SIG-M5 treated with dmso at 0.1 percent for 504 hours (cell line): ENCODE results near the gene TP53BP1.
"Not testable (repeated sequence)": the region's sequence is repeated elsewhere in the genome, so short reads cannot be mapped to it uniquely, and the experiment has no call there.

Experiments used
- DNase-seq: peaks from one replicate; lab custom pipeline; 2025; ENCODE audit not compliant: unreplicated experiment; lab: John Stamatoyannopoulos, UW

Gene TP53BP1, protein sequence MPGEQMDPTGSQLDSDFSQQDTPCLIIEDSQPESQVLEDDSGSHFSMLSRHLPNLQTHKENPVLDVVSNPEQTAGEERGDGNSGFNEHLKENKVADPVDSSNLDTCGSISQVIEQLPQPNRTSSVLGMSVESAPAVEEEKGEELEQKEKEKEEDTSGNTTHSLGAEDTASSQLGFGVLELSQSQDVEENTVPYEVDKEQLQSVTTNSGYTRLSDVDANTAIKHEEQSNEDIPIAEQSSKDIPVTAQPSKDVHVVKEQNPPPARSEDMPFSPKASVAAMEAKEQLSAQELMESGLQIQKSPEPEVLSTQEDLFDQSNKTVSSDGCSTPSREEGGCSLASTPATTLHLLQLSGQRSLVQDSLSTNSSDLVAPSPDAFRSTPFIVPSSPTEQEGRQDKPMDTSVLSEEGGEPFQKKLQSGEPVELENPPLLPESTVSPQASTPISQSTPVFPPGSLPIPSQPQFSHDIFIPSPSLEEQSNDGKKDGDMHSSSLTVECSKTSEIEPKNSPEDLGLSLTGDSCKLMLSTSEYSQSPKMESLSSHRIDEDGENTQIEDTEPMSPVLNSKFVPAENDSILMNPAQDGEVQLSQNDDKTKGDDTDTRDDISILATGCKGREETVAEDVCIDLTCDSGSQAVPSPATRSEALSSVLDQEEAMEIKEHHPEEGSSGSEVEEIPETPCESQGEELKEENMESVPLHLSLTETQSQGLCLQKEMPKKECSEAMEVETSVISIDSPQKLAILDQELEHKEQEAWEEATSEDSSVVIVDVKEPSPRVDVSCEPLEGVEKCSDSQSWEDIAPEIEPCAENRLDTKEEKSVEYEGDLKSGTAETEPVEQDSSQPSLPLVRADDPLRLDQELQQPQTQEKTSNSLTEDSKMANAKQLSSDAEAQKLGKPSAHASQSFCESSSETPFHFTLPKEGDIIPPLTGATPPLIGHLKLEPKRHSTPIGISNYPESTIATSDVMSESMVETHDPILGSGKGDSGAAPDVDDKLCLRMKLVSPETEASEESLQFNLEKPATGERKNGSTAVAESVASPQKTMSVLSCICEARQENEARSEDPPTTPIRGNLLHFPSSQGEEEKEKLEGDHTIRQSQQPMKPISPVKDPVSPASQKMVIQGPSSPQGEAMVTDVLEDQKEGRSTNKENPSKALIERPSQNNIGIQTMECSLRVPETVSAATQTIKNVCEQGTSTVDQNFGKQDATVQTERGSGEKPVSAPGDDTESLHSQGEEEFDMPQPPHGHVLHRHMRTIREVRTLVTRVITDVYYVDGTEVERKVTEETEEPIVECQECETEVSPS (N-terminal part only)

DNA sequence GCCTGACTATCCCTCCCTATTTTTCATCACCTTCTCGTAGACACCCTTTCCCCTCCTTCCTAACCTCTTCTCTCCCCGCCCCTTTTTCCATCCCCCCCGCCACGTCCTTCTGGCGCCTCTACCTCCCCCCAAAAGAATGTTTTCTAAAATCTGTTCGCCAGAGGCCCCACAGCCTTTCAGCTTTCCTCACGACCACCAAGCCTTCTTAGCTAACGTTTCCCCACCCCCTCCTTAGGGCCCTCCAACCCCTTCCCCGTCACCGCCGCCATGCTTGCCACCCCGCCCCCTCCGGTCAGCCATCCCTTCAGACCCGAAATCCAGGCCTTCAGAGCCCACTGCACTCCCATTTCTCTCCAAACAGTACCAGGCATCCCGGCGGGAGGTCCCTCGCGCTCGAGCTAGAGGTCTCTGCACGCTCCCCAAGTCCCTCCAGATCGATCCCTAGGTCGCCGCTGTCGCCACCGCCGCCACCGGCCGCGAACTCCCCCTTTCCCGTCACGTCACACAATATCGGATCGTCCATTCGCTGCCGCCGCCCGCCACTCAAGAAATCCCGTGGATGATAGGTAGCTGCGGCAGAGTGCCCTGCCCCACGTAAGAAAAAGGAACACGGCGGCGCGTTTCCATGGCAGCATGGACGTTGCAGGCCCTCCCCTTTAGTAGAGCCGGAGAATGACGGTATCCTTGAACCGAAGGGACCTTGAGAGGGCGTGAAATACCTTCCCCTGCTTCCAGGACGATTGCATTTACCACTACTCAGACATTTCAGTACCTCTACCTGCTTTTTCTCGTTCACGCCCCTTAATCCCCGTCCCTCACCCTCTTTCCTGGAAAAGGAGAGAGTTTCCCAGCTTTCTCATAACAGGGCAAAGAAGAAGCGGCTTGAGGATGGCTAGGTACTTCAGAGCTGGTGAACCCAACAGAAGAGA lies at the start of gene TP53BP1:
Gene TP53BP1 (minus strand): TSS at position 484 of the 929 bp plus-strand sequence. CDS start 113 bp downstream, at position 371.
- peak; percentile 94 for DNase-seq

DNA sequence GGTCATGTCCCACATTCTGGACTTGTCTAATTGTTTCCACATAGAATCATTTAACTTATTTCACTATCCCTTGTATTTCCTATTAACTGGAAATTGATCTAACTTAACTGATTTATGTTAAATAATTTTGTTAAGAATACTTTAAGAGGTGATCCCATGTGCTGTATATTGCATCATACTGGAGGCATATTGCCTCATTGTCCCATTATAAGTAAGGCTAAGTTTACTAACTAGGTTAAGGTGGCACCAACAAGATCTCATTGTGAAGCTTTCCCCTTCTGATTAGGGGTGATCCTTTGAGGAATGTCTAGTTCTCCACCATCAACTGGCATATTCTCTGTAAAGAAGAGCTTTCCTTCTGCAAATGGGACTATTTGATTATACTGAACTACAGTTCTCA lies 48.8 kb upstream of the TP53BP1 start:
- DNase-seq, result no peak

DNA sequence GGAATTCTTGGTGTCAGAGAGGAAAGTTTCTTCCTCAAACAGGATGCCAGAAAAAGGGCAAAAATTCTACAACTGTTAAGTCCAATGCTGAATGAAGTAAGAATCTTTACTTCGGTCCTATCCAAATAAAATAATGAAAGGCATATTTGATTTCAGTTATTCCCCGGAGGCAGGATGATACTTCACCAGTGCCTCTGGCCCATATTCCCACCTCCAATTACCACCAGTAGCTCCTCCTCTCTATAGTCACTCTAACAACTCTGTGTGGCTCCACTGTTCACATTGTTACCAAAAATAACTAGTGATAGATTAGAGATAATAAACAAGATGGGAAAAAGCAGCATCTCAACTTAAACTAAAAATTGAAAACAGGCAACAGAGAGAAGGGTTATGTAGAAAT lies 45.1 kb upstream of the TP53BP1 start:
- DNase-seq, result no peak

DNA sequence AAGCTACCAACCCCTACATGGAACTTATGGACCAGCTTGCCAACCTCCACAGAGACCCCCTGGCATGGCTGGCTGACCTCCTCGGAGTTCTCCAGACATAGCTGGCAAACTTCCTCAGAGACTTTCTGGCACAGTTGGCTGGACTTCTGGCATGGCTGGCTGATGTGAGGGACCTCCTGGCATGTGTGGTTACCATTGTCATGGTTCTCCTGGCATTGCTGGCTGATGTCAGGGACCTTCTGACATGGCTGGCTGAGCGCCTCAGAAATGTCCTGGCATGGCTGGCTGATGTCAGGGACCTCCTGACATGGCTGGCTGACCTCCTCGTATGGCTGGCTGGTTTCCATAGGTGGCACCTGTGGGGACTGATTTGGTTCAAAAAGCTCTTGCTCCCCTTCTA lies 41.9 kb upstream of the TP53BP1 start:
- DNase-seq, result no peak

DNA sequence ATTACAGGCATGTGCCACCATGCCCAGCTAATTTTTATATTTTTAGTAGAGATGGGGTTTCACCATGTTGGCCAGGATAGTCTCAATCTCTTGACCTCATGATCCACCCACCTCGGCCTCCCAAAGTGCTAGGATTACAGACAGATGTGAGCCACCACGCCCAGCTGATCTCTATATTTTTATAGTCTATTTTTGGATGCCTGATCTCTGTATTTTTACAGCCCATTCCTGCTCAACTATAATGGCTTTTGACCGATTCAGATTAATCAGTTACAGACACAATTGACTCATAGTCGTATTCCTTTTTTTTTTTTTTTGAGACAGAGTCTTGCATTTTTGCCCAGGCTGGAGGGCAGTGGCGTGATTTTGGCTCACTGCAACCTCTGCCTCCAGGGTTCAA lies 39.9 kb upstream of the TP53BP1 start:
- DNase-seq, result not testable (repeated sequence)

DNA sequence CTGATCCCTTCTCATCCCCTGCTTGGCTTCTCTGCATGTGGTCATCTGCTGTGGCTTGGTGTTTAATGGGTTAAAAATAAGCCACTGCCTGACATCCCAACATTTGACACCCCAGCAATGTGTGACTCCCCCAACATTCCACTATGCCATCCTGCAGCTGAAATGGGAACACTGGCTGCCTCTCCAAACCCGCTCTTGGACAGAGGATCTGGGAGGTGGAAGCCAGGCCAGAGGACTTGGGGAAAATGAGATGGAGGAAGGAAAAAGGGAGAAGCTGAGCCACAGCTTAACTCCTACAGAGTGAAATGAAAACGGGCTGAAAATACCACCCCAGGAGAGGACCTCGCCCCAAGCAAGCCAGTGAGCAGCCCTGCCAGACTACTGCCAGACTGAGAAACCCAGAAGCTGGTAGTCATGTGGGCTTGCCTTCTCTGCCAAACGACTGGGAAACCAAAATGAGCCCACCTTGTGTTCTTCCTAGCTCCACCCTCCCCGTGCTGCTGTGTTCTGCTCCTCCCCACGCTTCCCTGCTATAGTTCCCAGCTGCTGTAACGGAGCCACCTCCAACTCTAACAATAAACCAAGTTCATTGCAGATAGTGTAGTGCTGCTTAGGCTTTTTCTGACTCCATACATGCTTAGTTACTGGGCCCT lies 38.2 kb upstream of the TP53BP1 start:
- DNase-seq, result no peak

DNA sequence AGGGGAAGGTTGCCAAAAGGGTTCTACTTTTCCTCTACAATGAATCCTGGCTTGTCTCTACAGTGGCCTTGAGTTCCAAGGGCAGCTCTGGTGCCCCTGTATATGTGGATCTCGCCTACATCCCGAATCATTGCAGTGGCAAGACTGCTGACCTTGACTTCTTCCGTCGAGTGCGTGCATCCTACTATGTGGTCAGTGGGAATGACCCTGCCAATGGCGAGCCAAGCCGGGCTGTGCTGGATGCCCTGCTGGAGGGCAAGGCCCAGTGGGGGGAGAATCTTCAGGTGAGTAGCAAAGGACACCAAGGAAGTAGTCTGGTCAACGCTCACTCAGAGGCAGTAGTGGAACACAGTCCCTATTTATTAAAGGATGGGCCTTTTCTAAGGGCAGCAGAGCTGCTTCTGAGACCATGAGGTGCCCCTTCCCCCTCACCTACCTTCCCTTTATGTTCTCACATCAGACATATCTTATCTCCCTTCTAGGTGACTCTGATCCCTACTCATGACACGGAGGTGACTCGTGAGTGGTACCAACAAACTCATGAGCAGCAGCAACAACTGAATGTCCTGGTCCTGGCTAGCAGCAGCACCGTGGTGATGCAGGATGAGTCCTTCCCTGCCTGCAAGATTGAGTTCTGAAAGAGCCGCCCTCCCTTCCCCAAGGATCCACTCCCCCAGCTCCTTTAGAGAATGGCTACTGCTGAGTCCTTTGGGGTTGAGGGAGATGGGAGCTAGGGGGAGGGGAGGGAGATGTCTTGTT lies 36.8 kb upstream of the TP53BP1 start:
- no peak for DNase-seq

DNA sequence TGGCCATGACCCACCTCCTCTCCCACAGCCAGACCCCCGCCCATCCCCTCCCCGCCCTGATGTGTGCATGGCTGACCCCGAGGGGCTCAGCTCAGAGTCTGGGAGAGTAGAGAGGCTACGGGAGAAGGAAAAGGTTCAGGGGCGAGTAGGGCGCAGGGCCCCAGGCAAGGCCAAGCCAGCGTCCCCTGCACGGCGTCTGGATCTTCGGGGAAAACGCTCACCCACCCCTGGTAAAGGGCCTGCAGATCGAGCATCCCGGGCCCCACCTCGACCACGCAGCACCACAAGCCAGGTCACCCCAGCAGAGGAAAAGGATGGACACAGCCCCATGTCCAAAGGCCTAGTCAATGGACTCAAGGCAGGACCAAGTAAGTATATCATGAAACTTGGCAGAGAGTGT lies 36.2 kb upstream of the TP53BP1 start:
- DNase-seq, result no peak

DNA sequence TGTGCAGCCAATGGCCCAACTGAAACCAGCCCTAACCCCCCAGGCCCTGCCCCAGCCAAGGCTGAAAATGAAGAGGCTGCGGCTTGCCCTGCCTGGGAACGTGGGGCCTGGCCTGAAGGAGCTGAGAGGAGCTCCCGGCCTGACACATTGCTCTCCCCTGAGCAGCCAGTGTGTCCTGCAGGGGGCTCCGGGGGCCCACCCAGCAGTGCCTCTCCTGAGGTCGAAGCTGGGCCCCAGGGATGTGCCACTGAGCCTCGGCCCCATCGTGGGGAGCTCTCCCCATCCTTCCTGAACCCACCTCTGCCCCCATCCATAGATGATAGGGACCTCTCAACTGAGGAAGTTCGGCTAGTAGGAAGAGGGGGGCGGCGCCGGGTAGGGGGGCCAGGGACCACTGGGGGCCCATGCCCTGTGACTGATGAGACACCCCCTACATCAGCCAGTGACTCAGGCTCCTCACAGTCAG lies 35.6 kb upstream of the TP53BP1 start:
- no peak for DNase-seq

DNA sequence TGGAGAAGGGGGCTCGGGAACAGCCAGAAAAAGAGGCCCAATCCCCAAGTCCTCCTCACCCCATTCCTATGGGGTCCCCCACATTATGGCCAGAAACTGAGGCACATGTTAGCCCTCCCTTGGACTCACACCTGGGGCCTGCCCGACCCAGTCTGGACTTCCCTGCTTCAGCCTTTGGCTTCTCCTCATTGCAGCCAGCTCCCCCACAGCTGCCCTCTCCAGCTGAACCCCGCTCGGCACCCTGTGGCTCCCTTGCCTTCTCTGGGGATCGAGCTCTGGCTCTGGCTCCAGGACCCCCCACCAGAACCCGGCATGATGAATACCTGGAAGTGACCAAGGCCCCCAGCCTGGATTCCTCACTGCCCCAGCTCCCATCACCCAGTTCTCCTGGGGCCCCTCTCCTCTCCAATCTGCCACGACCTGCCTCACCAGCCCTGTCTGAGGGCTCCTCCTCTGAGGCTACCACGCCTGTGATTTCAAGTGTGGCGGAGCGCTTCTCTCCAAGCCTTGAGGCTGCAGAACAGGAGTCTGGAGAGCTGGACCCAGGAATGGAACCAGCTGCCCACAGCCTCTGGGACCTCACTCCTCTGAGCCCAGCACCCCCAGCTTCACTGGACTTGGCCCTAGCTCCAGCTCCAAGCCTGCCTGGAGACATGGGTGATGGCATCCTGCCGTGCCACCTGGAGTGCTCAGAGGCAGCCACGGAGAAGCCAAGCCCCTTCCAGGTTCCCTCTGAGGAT lies 35.0 kb upstream of the TP53BP1 start:
- DNase-seq, result no peak

DNA sequence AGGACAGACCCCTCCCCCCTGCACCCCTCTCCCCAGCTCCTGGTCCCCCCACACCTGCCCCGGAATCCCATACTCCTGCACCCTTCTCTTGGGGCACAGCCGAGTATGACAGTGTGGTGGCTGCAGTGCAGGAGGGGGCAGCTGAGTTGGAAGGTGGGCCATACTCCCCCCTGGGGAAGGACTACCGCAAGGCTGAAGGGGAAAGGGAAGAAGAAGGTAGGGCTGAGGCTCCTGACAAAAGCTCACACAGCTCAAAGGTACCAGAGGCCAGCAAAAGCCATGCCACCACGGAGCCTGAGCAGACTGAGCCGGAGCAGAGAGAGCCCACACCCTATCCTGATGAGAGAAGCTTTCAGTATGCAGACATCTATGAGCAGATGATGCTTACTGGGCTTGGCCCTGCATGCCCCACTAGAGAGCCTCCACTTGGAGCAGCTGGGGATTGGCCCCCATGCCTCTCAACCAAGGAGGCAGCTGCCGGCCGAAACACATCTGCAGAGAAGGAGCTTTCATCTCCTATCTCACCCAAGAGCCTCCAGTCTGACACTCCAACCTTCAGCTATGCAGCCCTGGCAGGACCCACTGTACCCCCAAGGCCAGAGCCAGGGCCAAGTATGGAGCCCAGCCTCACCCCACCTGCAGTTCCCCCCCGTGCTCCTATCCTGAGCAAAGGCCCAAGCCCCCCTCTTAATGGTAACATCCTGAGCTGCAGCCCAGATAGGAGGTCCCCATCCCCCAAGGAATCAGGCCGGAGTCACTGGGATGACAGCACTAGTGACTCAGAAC lies 34.3 kb upstream of the TP53BP1 start:
- no peak for DNase-seq

DNA sequence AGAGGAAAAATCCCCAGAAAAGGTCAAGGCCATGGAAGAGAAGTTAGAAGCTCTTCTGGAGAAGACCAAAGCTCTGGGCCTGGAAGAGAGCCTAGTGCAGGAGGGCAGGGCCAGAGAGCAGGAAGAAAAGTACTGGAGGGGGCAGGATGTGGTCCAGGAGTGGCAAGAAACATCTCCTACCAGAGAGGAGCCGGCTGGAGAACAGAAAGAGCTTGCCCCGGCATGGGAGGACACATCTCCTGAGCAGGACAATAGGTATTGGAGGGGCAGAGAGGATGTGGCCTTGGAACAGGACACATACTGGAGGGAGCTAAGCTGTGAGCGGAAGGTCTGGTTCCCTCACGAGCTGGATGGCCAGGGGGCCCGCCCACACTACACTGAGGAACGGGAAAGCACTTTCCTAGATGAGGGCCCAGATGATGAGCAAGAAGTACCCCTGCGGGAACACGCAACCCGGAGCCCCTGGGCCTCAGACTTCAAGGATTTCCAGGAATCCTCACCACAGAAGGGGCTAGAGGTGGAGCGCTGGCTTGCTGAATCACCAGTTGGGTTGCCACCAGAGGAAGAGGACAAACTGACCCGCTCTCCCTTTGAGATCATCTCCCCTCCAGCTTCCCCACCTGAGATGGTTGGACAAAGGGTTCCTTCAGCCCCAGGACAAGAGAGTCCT lies 33.4 kb upstream of the TP53BP1 start:
- DNase-seq, result no peak

DNA sequence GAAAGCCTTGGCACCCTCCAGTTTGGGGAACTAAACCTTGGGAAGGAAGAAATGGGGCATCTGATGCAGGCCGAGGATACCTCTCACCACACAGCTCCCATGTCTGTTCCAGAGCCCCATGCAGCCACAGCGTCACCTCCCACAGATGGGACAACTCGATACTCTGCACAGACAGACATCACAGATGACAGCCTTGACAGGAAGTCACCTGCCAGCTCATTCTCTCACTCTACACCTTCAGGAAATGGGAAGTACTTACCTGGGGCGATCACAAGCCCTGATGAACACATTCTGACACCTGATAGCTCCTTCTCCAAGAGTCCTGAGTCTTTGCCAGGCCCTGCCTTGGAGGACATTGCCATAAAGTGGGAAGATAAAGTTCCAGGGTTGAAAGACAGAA lies 32.2 kb upstream of the TP53BP1 start:
- no peak for DNase-seq

DNA sequence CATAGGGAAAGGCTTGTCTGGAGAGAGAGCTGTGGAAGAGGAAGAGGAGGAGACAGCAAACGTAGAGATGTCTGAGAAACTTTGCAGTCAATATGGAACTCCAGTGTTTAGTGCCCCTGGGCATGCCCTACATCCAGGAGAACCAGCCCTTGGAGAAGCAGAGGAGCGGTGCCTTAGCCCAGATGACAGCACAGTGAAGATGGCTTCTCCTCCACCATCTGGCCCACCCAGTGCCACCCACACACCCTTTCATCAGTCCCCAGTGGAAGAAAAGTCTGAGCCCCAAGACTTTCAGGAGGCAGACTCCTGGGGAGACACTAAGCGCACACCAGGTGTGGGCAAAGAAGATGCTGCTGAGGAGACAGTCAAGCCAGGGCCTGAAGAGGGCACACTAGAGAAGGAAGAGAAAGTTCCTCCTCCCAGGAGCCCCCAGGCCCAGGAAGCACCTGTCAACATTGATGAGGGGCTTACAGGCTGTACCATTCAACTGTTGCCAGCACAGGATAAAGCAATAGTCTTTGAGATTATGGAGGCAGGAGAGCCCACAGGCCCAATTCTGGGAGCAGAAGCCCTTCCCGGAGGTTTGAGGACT lies 31.4 kb upstream of the TP53BP1 start:
- DNase-seq, result no peak

DNA sequence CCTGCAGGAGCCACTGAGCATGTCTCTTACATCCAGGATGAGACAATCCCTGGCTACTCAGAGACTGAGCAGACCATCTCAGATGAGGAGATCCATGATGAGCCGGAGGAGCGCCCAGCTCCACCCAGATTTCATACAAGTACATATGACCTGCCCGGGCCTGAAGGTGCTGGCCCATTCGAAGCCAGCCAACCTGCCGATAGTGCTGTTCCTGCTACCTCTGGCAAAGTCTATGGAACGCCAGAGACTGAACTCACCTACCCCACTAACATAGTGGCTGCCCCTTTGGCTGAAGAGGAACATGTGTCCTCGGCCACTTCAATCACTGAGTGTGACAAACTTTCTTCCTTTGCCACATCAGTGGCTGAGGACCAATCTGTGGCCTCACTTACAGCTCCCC lies 30.7 kb upstream of the TP53BP1 start:
- DNase-seq, result no peak

DNA sequence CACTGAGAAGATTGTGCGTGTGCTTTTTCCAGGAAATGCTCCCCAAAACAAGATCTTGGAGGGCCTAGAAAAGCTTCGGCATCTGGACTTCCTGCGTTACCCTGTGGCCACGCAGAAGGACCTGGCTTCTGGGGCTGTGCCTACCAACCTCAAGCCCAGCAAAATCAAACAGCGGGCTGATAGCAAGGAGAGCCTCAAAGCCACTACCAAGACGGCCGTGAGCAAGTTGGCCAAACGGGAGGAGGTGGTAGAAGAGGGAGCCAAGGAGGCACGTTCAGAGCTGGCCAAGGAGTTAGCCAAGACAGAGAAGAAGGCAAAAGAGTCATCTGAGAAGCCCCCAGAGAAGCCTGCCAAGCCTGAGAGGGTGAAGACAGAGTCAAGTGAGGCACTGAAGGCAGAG lies 29.3 kb upstream of the TP53BP1 start:
- no peak for DNase-seq
